ENCODE results near the gene SIGLEC10.
"Not testable (repeated sequence)": the region's sequence is repeated elsewhere in the genome, so short reads cannot be mapped to it uniquely, and the experiment has no call there.

SIGLEC10 gene

GRCh38 chr19:51417107-51417809, at the start of gene SIGLEC10:
Gene SIGLEC10, minus strand, starts transcription at chr19:51417642. Its CDS starts 61 bp downstream, at chr19:51417581.
- DNase-seq = no peak

- no peak for DNase-seq
Observed at GRCh38 chr19:51466723-51467122, 49.3 kb upstream of the SIGLEC10 start.

- not testable (repeated sequence) for DNase-seq
Observed at GRCh38 chr19:51463976-51464581, 46.6 kb upstream of the SIGLEC10 start.

GRCh38 chr19:51462681-51463080, 45.2 kb upstream of the SIGLEC10 start:
- no peak for DNase-seq

GRCh38 chr19:51462276-51462675, 44.8 kb upstream of the SIGLEC10 start:
- no peak for DNase-seq

GRCh38 chr19:51461723-51462161, 44.3 kb upstream of the SIGLEC10 start:
- no peak for DNase-seq

- DNase-seq = no peak
Observed at GRCh38 chr19:51460164-51460992, 42.9 kb upstream of the SIGLEC10 start.

- DNase-seq = no peak
Observed at GRCh38 chr19:51458899-51459505, 41.6 kb upstream of the SIGLEC10 start.

- no peak for DNase-seq
Observed at GRCh38 chr19:51458051-51458645, 40.7 kb upstream of the SIGLEC10 start, which contains the start of gene SIGLEC8. Gene SIGLEC8, minus strand, starts transcription at chr19:51458454. Its CDS starts 67 bp downstream, at chr19:51458387.

- no peak for DNase-seq
Observed at GRCh38 chr19:51457351-51458013, 40.0 kb upstream of the SIGLEC10 start.

GRCh38 chr19:51456541-51457290, 39.3 kb upstream of the SIGLEC10 start:
- DNase-seq = no peak

GRCh38 chr19:51450730-51451307, 33.4 kb upstream of the SIGLEC10 start:
- DNase-seq = peak; percentile 13 to 28

GRCh38 chr19:51448411-51449016, 31.1 kb upstream of the SIGLEC10 start:
- peak in 1 of 2 experiments; percentile 33 for DNase-seq

- no peak for DNase-seq
Observed at GRCh38 chr19:51448011-51448410, 30.6 kb upstream of the SIGLEC10 start.

- not testable (repeated sequence) for DNase-seq
Observed at GRCh38 chr19:51447510-51447909, 30.1 kb upstream of the SIGLEC10 start.

- peak; percentile 81 to 88 for DNase-seq
Observed at GRCh38 chr19:51441410-51442390, 24.3 kb upstream of the SIGLEC10 start.

GRCh38 chr19:51440846-51441409, 23.5 kb upstream of the SIGLEC10 start:
- peak; percentile 58 to 68 for DNase-seq

- DNase-seq = no peak
Observed at GRCh38 chr19:51440052-51440451, 22.6 kb upstream of the SIGLEC10 start.

GRCh38 chr19:51439021-51439465, 21.6 kb upstream of the SIGLEC10 start:
- DNase-seq = no peak

All from activated CD4-positive, alpha-beta T cell treated with anti-CD3 and anti-CD28 coated beads, Interleukin-2, amount 50 U/mL, for 4 hours (primary cell).